Keratinocyte (primary cell): Measurements from ENCODE around the gene MST1.

Experiments
- CTCF ChIP-seq, 3 experiments: IDR thresholded peaks in 1 of 3; conservative IDR thresholded peaks in 1 of 3; optimal IDR thresholded peaks in 1 of 3; 2 replicates in 2 of 3; 3 replicates in 1 of 3; pipeline versions ENCODE3 to v1.5.1; 2011; ENCODE audit warnings: low read length in 3 of 3, mild to moderate bottlenecking in 3 of 3, moderate library complexity in 2 of 3, control low read depth in 1 of 3, inconsistent platforms in 1 of 3; ENCODE audit not compliant: insufficient read depth in 2 of 3; ENCODE audit errors: extremely low read depth in 1 of 3
- EZH2 ChIP-seq: IDR thresholded peaks from one replicate; pipeline ENCODE4 v1.6.1; 2012; ENCODE audit warnings: inconsistent platforms, mild to moderate bottlenecking, low read length, moderate library complexity

- no peak for TF ChIP-seq CTCF (optimal IDR thresholded peaks at IDR 0.05 in 1 of 3, IDR thresholded peaks at IDR 0.05 in 1 of 3, conservative IDR thresholded peaks at IDR 0.05 in 1 of 3; ENCODE audit: extremely low read depth in 1 of 3, insufficient read depth in 2 of 3, low read length in 3 of 3)
- TF ChIP-seq EZH2: no peak
Measured at GRCh38 chr3:49662021-49662420, 27.3 kb downstream of the MST1 start.
